Activated CD4-positive, alpha-beta T cell treated with anti-CD3 and anti-CD28 coated beads, Interleukin-2, amount 50 U/mL, for 48 hours (primary cell): ENCODE measurements around the gene ABCF2.
A peak's percentile ranks its signal among the peaks of the same experiment; 100 is the strongest.

Experiments
- DNase-seq, 2 experiments: peaks; one replicate each; pipeline ENCODE4 v3.0.0-alpha.2; 2020

ABCF2 gene

GRCh38 chr7:151251689-151252560 is 24.9 kb upstream of the ABCF2 start:
- no peak for DNase-seq

- DNase-seq, result no peak
These were observed 24.3 kb upstream of the ABCF2 start for GRCh38 chr7:151251328-151251688.

GRCh38 chr7:151250181-151251132 is 23.5 kb upstream of the ABCF2 start:
- no peak for DNase-seq

- DNase-seq, result no peak
These were observed 22.7 kb upstream of the ABCF2 start for GRCh38 chr7:151249732-151250072.

- peak; percentile 37 to 48 for DNase-seq
These were observed 22.2 kb upstream of the ABCF2 start for GRCh38 chr7:151249034-151249731.

- DNase-seq, result peak; percentile 27 to 29
These were observed 21.5 kb upstream of the ABCF2 start, which contains the start of gene SMARCD3 for GRCh38 chr7:151248346-151249033. Gene SMARCD3, minus strand, starts transcription at chr7:151248694. Its CDS starts 132 bp downstream, at chr7:151248562.

- no peak for DNase-seq
These were observed 20.8 kb upstream of the ABCF2 start for GRCh38 chr7:151247611-151248345.

GRCh38 chr7:151246851-151247580 is 20.0 kb upstream of the ABCF2 start:
- DNase-seq, result no peak

- DNase-seq, result no peak
These were observed 19.3 kb upstream of the ABCF2 start for GRCh38 chr7:151246102-151246850.

- peak; percentile 62 to 66 for DNase-seq
These were observed 18.5 kb upstream of the ABCF2 start for GRCh38 chr7:151245360-151246101.

GRCh38 chr7:151244841-151245346 is 17.9 kb upstream of the ABCF2 start:
- DNase-seq, result no peak

DNA sequence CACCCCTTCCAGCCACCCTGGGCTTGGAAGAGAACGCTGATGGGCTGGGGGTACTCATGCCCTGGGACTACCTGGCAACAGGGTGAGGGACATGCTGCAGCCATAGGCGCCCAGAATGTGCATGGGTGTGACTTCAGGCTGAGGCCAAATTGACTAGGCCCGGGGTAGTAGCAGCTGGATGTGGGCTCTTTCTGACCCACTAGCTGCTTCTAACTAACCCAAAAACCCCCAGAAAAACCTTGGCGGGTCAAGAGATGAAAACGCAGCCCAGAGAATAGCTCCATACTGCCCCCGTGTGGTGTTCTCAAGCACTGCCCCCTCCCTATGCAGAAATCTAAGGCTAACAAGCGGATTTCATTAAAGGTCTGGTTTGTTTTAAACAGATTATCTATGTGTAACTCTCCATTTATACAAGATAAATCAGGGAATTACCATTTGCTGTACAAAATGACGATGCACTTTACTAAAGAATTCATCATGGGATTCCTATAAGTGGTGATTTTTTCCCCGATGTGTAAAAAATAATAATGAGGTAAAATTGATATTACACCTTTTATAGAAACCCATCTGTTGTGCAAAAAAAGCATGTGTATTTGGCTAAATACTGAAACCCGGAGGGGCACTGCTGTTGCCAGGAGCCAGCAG is 17.3 kb upstream of the ABCF2 start:
- DNase-seq, result peak; percentile 67 to 77

GRCh38 chr7:151243408-151244195 is 16.6 kb upstream of the ABCF2 start:
- peak in 1 of 2 experiments; percentile 37 for DNase-seq

GRCh38 chr7:151243045-151243349 is 16.0 kb upstream of the ABCF2 start:
- no peak for DNase-seq

DNA sequence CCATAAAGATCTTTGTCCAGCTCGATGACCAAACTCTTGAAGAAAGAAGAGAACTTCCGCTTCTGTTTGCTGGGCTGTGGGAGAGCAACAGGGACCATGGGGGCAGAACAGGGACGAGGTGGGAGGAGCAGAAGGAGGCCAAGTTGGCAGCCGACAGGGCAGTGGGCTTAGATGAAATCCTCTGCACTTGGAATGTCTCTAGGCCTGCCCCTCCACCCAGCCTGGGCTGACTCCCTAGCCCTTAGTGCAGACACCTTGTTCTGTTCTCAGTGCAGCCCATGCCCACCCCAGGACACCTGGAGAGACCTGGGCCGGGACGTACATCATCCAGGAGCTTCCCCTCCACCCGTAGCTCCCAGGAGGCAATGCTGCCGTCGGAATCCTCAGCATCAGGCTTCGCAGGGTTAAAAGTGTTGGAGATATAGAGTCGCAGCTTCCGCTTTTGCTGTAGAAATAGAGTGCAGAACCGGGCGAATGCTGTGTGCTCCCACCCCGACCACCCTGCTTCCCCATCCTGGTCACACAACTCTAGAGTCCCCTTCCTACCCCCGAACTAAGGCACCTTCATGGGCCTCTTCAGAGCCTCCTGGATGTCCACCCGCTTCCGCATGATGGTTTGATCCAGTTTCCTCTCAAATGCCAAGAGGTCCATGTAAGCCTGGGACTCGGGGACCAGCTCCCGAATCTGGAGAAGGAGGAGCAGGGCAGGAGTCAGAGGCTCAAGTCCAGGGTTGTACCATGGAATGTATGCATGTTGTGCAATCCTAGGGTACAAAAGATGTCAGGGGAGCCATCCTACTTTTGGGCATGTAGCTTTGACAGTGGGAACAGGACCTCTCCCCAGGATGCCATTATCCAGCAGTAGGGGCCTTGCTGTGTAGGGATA is 15.4 kb upstream of the ABCF2 start:
- no peak for DNase-seq

DNA sequence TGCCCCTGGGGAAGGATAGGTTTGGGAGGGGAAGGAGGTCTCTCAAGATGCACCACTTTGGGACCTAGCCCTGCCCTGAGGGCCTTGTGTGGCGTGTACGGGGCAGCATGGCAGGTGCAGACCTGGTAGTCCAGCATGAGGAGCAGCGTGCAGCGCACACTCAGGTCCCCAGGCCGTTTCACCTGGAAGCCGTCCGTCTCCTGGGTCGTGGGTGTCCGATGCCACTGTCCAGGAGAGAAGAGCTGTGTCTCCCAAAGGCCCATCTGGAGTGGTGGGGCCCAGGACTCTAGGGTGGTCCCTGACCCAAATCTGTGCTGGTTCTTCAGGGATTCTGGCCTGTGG is 14.7 kb upstream of the ABCF2 start:
- DNase-seq, result no peak
